ENCODE results near the gene WBP11.

WBP11 gene

GRCh38 chr12:14842315-14842714 lies 39.0 kb upstream of the WBP11 start:
- TF ChIP-seq CTCF (IDR thresholded peaks at IDR 0.05; ENCODE audit: insufficient read depth, low read length, poor library complexity, severe bottlenecking) = no peak
- no peak overlapping the region for H3K4me2 ChIP-seq (ENCODE audit: low read depth, low read length, poor library complexity, severe bottlenecking)
- no peaks in the 10 kb centered on the region for H3K79me2 ChIP-seq (ENCODE audit: insufficient read depth, low read length)
- no peaks in the 10 kb centered on the region for H3K9me3 ChIP-seq (ENCODE audit: insufficient read depth, low read length)
- H4K20me1 ChIP-seq (ENCODE audit: low read depth, low read length) = no peaks in the 10 kb centered on the region
- H3K27ac ChIP-seq (ENCODE audit: low read depth, low read length) = no peak overlapping the region
- H2AFZ ChIP-seq (ENCODE audit: low read depth, low read length, severe bottlenecking) = no peak overlapping the region
- H3K9me2 ChIP-seq (replicated peaks; ENCODE audit: insufficient read depth, low read length) = no peaks in the 10 kb centered on the region
- no peak overlapping the region for H3K4me3 ChIP-seq (ENCODE audit: insufficient read depth, low read length, poor library complexity, severe bottlenecking)
- H3F3A ChIP-seq (ENCODE audit: insufficient read depth) = no peaks in the 10 kb centered on the region
- no peak overlapping the region for H3K9ac ChIP-seq (ENCODE audit: low read length)
- H3K36me3 ChIP-seq (ENCODE audit: low read length) = no peaks in the 10 kb centered on the region
- no peaks in the 10 kb centered on the region for H3K27me3 ChIP-seq (ENCODE audit: low read length)

GRCh38 chr12:14841761-14842160 lies 38.5 kb upstream of the WBP11 start:
- no peaks in the 10 kb centered on the region for H3F3A ChIP-seq (ENCODE audit: insufficient read depth)
- no peak overlapping the region for H3K4me3 ChIP-seq (ENCODE audit: insufficient read depth, low read length, poor library complexity, severe bottlenecking)
- H3K27ac ChIP-seq (ENCODE audit: low read depth, low read length) = no peak overlapping the region
- H4K20me1 ChIP-seq (ENCODE audit: low read depth, low read length) = no peaks in the 10 kb centered on the region
- H3K79me2 ChIP-seq (ENCODE audit: insufficient read depth, low read length) = no peaks in the 10 kb centered on the region
- TF ChIP-seq EZH2phosphoT487 (conservative IDR thresholded peaks at IDR 0.05; ENCODE audit: low read length) (no peak), CTCF (IDR thresholded peaks at IDR 0.05; ENCODE audit: insufficient read depth, low read length, poor library complexity, severe bottlenecking) (no peak)
- H3K9me2 ChIP-seq (replicated peaks; ENCODE audit: insufficient read depth, low read length) = no peaks in the 10 kb centered on the region
- H3K9ac ChIP-seq (ENCODE audit: low read length) = no peak overlapping the region
- no peaks in the 10 kb centered on the region for H3K36me3 ChIP-seq (ENCODE audit: low read length)
- H2AFZ ChIP-seq (ENCODE audit: low read depth, low read length, severe bottlenecking) = no peak overlapping the region
- H3K9me3 ChIP-seq (ENCODE audit: insufficient read depth, low read length) = no peaks in the 10 kb centered on the region
- no peaks in the 10 kb centered on the region for H3K27me3 ChIP-seq (ENCODE audit: low read length)
- no peak overlapping the region for H3K4me2 ChIP-seq (ENCODE audit: low read depth, low read length, poor library complexity, severe bottlenecking)

DNA sequence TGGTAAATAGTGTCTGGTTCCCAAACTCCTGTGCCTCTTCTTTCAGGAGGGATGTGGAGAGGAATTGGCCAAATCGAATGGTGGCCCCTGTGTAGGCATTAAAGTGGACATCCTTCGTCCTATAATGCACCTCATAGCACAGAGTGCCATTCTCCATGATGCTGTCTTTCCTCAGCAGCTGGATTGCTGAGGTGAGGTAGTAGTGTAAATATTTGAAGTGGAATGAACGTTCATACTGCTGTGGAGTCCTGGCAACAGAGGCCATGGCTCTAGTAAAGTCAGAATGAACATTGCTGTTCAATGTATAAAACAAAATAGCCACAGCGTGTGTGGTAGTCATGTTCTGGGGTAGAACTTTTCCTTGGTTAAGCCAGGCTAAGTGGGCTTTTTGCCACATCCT lies 37.3 kb upstream of the WBP11 start:
- H3F3A ChIP-seq (ENCODE audit: insufficient read depth) = no peaks in the 10 kb centered on the region
- H3K9ac ChIP-seq (ENCODE audit: low read length) = no peak overlapping the region
- no peaks in the 10 kb centered on the region for H4K20me1 ChIP-seq (ENCODE audit: low read depth, low read length)
- H3K36me3 ChIP-seq (ENCODE audit: low read length) = no peaks in the 10 kb centered on the region
- H3K4me3 ChIP-seq (ENCODE audit: insufficient read depth, low read length, poor library complexity, severe bottlenecking) = no peak overlapping the region
- no peak overlapping the region for H2AFZ ChIP-seq (ENCODE audit: low read depth, low read length, severe bottlenecking)
- H3K9me3 ChIP-seq (ENCODE audit: insufficient read depth, low read length) = no peaks in the 10 kb centered on the region
- H3K9me2 ChIP-seq (replicated peaks; ENCODE audit: insufficient read depth, low read length) = no peaks in the 10 kb centered on the region
- no peak overlapping the region for H3K4me2 ChIP-seq (ENCODE audit: low read depth, low read length, poor library complexity, severe bottlenecking)
- H3K27ac ChIP-seq (ENCODE audit: low read depth, low read length) = no peak overlapping the region
- no peaks in the 10 kb centered on the region for H3K79me2 ChIP-seq (ENCODE audit: insufficient read depth, low read length)
- TF ChIP-seq CTCF (IDR thresholded peaks at IDR 0.05; ENCODE audit: insufficient read depth, low read length, poor library complexity, severe bottlenecking) (no peak), EZH2phosphoT487 (conservative IDR thresholded peaks at IDR 0.05; ENCODE audit: low read length) (no peak)
- H3K27me3 ChIP-seq (ENCODE audit: low read length) = no peaks in the 10 kb centered on the region

GRCh38 chr12:14839262-14839661 lies 36.0 kb upstream of the WBP11 start:
- no peaks in the 10 kb centered on the region for H3K27me3 ChIP-seq (ENCODE audit: low read length)
- TF ChIP-seq CTCF (IDR thresholded peaks at IDR 0.05; ENCODE audit: insufficient read depth, low read length, poor library complexity, severe bottlenecking) = no peak
- no peak for TF ChIP-seq EZH2phosphoT487 (conservative IDR thresholded peaks at IDR 0.05; ENCODE audit: low read length)
- no peaks in the 10 kb centered on the region for H3K9me2 ChIP-seq (replicated peaks; ENCODE audit: insufficient read depth, low read length)
- H2AFZ ChIP-seq (ENCODE audit: low read depth, low read length, severe bottlenecking) = no peak overlapping the region
- no peak overlapping the region for H3K4me3 ChIP-seq (ENCODE audit: insufficient read depth, low read length, poor library complexity, severe bottlenecking)
- no peaks in the 10 kb centered on the region for H4K20me1 ChIP-seq (ENCODE audit: low read depth, low read length)
- no peaks in the 10 kb centered on the region for H3F3A ChIP-seq (ENCODE audit: insufficient read depth)
- H3K27ac ChIP-seq (ENCODE audit: low read depth, low read length) = no peak overlapping the region
- H3K79me2 ChIP-seq (ENCODE audit: insufficient read depth, low read length) = no peaks in the 10 kb centered on the region
- H3K4me2 ChIP-seq (ENCODE audit: low read depth, low read length, poor library complexity, severe bottlenecking) = no peak overlapping the region
- H3K36me3 ChIP-seq (ENCODE audit: low read length) = no peaks in the 10 kb centered on the region
- no peak overlapping the region for H3K9ac ChIP-seq (ENCODE audit: low read length)
- no peaks in the 10 kb centered on the region for H3K9me3 ChIP-seq (ENCODE audit: insufficient read depth, low read length)
